Caco-2 (cell line): Measurements from ENCODE around the gene CDC14B. TPM values are rescaled to one million over a fixed set of nuclear protein-coding genes. Genes with fewer than 3 reads are reported as not detected.

Experiments
- BruUV-seq: library from RNA; stranded (reverse); fragments of 400-500 nt; replicated peaks from 2 replicates; lab custom pipeline; 2021; lab: Mats Ljungman, UMichigan
- CTCF ChIA-PET: fragments of 300-600 bp; sonication (Branson Sonifier 250); formaldehyde crosslinking; loops from one replicate; lab custom pipeline; 2022; ENCODE audit warnings: antibody characterized with exemption; lab: Charles Lee
- POLR2A ChIA-PET: fragments of 300-600 bp; sonication (Branson Sonifier 250); formaldehyde crosslinking; loops from one replicate; lab custom pipeline; 2022; ENCODE audit warnings: antibody characterized with exemption; lab: Charles Lee
- DNase-seq, 2 experiments: peaks; one replicate each; pipeline versions ENCODE4 v3.0.0 to v3.0.0-alpha.2; 2020 to 2022
- H3K27me3 ChIP-seq: replicated peaks from 2 replicates; pipeline ENCODE4 v1.6.0; 2011; ENCODE audit warnings: low read length; ENCODE audit not compliant: control insufficient read depth, insufficient read depth
- H3K36me3 ChIP-seq: 2 replicates; pipeline ENCODE4 v1.5.1; 2011; ENCODE audit warnings: low read length; ENCODE audit not compliant: control insufficient read depth, insufficient read depth
- H3K4me1 ChIP-seq: fragments of 250-450 bp; sonication (Bioruptor Pico); 2 replicates; pipeline ENCODE4 v1.5.1; 2020; ENCODE audit warnings: mild to moderate bottlenecking
- H3K4me3 ChIP-seq: 2 replicates; pipeline ENCODE4 v1.5.1; 2011; ENCODE audit warnings: low read depth, mild to moderate bottlenecking, control low read depth, low read length
- H3K9me3 ChIP-seq: fragments of 250-450 bp; sonication (Bioruptor Pico); 2 replicates; pipeline ENCODE4 v1.5.1; 2020; ENCODE audit warnings: mild to moderate bottlenecking, moderate library complexity
- H3K27ac Mint-ChIP-seq: one replicate; pipeline ENCODE4 v1.8.0; 2022; ENCODE audit warnings: mixed read lengths; ENCODE audit not compliant: unreplicated experiment
- H3K27me3 Mint-ChIP-seq: one replicate; pipeline ENCODE4 v1.8.0; 2022; ENCODE audit warnings: mixed read lengths; ENCODE audit not compliant: insufficient read depth, unreplicated experiment
- H3K36me3 Mint-ChIP-seq: one replicate; pipeline ENCODE4 v1.8.0; 2022; ENCODE audit warnings: mild to moderate bottlenecking, mixed read lengths; ENCODE audit not compliant: insufficient read depth, unreplicated experiment
- H3K4me1 Mint-ChIP-seq: one replicate; pipeline ENCODE4 v1.8.0; 2022; ENCODE audit warnings: low read depth, mixed read lengths; ENCODE audit not compliant: unreplicated experiment
- H3K4me3 Mint-ChIP-seq: one replicate; pipeline ENCODE4 v1.8.0; 2022; ENCODE audit warnings: mild to moderate bottlenecking, moderate library complexity, mixed read lengths; ENCODE audit not compliant: unreplicated experiment
- H3K9me3 Mint-ChIP-seq: one replicate; pipeline ENCODE4 v1.8.0; 2022; ENCODE audit warnings: mixed read lengths; ENCODE audit not compliant: unreplicated experiment
- intact Hi-C: fragments of 100-400 bp; cut with micrococcal nuclease; formaldehyde crosslinking; loops from one replicate; pipeline ENCODE4 v1.10.0; 2022; ENCODE audit not compliant: unreplicated experiment
- total RNA-seq: library from RNA; stranded (reverse); gene quantifications from 2 replicates; pipeline ENCODE4 v1.2.3, GENCODE V29; 2022
- TF ChIP-seq, protein P1 (sequence below), 2 experiments: fragments of 200-600 bp in 1 of 2; IDR thresholded peaks; 1 replicate in 1 of 2; 2 replicates in 1 of 2; pipeline versions ENCODE4 v1.5.1 to v1.8.0; 2011 to 2022; ENCODE audit warnings: antibody characterized with exemption in 1 of 2, control low read depth in 1 of 2, inconsistent platforms in 1 of 2, low read depth in 1 of 2, low read length in 1 of 2, mild to moderate bottlenecking in 1 of 2, moderate library complexity in 1 of 2; ENCODE audit not compliant: insufficient read depth in 1 of 2, severe bottlenecking in 1 of 2, unreplicated experiment in 1 of 2

The CDC14B gene
- total RNA-seq, 1 experiment from 2014 or later, result 81.4 TPM

DNA sequence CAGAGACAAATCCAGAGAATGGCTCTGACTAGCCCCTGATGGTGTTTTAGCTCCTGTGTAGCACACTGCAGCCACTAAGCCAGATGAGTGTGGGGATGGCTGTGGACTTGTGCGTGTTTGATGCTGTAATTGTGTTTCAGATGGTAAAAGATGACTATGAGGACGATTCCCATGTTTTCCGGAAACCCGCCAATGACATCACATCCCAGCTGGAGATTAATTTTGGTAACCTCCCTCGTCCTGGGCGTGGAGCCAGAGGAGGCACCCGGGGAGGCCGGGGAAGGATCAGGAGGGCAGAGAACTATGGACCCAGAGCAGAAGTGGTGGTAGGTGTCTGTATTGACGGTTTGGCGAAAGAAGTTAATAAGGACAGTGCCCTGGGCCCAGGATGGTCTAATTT, 131.7 kb downstream of the CDC14B start:
- Mint-ChIP-seq H3K9me3 (no peaks in the 10 kb centered on the region), H3K36me3 (peaks cover 71% of the 10 kb centered on the region), H3K4me1 (peaks cover 16% of the 10 kb centered on the region), H3K27ac (no peak overlapping the region), H3K27me3 (no peaks in the 10 kb centered on the region), H3K4me3 (no peak overlapping the region)
- Histone ChIP-seq H3K4me3 (no peak overlapping the region), H3K4me1 (peaks cover 18% of the 10 kb centered on the region), H3K9me3 (no peaks in the 10 kb centered on the region), H3K36me3 (peaks cover 4% of the 10 kb centered on the region), H3K27me3 (no peaks in the 10 kb centered on the region)
- CTCF ChIA-PET, result interaction anchor here (1.6 kb wide), 1 partner anchor 179 kb away, joined by 5 read pairs; no protein-coding TSS in a partner anchor
- no TSS peak for BruUV-seq
- POLR2A ChIA-PET, result no interaction called here
- intact Hi-C loops, result no loop called here
- DNase-seq, result no peak
- TF ChIP-seq, protein P1, sequence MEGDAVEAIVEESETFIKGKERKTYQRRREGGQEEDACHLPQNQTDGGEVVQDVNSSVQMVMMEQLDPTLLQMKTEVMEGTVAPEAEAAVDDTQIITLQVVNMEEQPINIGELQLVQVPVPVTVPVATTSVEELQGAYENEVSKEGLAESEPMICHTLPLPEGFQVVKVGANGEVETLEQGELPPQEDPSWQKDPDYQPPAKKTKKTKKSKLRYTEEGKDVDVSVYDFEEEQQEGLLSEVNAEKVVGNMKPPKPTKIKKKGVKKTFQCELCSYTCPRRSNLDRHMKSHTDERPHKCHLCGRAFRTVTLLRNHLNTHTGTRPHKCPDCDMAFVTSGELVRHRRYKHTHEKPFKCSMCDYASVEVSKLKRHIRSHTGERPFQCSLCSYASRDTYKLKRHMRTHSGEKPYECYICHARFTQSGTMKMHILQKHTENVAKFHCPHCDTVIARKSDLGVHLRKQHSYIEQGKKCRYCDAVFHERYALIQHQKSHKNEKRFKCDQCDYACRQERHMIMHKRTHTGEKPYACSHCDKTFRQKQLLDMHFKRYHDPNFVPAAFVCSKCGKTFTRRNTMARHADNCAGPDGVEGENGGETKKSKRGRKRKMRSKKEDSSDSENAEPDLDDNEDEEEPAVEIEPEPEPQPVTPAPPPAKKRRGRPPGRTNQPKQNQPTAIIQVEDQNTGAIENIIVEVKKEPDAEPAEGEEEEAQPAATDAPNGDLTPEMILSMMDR (IDR thresholded peaks at IDR 0.05; ENCODE audit: insufficient read depth in 1 of 2, low read depth in 1 of 2, low read length in 1 of 2, severe bottlenecking in 1 of 2, unreplicated experiment in 1 of 2), result no peak

GRCh38 chr9:96487029-96487396, 132.6 kb downstream of the CDC14B start:
- H3K4me1 ChIP-seq, result peaks cover 15% of the 10 kb centered on the region
- H3K36me3 Mint-ChIP-seq, result peaks cover 73% of the 10 kb centered on the region
- DNase-seq, result no peak
- H3K4me1 Mint-ChIP-seq, result peaks cover 16% of the 10 kb centered on the region
- no peak overlapping the region for H3K4me3 Mint-ChIP-seq
- ChIA-PET CTCF (no interaction called here), POLR2A (no interaction called here)
- TF ChIP-seq, protein P1 (IDR thresholded peaks at IDR 0.05; ENCODE audit: insufficient read depth in 1 of 2, low read depth in 1 of 2, low read length in 1 of 2, severe bottlenecking in 1 of 2, unreplicated experiment in 1 of 2), result no peak
- peaks cover 3% of the 10 kb centered on the region for H3K36me3 ChIP-seq
- H3K27me3 Mint-ChIP-seq, result no peaks in the 10 kb centered on the region
- intact Hi-C loops, result no loop called here
- no peak overlapping the region for H3K27ac Mint-ChIP-seq
- H3K9me3 Mint-ChIP-seq, result no peaks in the 10 kb centered on the region
- H3K27me3 ChIP-seq, result no peaks in the 10 kb centered on the region
- H3K9me3 ChIP-seq, result no peaks in the 10 kb centered on the region
- H3K4me3 ChIP-seq, result no peak overlapping the region
- no TSS peak for BruUV-seq

DNA sequence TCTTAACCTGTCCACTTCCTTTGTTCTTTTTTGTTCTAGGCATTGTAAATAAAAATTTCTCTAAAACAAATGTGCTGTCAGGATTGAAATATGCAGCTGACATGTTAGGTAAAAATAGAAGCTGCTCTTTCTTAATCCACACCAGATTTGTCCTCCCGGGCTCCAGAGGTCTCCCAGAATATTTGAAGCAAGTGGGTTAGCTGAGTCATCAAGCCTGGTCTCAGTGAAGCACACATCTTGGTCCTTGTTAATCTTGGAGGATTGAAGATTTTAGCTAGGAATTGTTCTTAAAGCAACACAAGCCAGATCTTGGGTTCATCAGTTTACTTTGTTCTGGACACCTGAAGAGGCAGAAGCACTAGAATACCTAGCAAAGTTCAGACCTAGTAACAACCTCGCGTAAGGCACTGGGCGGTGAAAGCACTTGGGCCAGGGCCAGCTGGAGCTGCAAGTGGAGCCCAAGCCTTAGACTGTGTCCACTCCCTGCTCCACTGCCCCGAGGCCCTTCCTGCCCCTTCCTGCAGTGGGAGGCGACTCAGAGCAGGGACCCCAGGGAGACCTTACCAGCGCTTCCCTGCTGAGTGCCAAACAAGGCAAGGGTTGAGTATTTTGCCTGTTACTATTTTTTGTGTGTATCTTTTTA, 133.1 kb downstream of the CDC14B start:
- POLR2A ChIA-PET, result no interaction called here
- no peak for DNase-seq
- no peak overlapping the region for H3K4me3 ChIP-seq
- H3K27me3 ChIP-seq, result no peaks in the 10 kb centered on the region
- BruUV-seq, result no TSS peak
- CTCF ChIA-PET, result no interaction called here
- TF ChIP-seq, protein P1 (IDR thresholded peaks at IDR 0.05; ENCODE audit: insufficient read depth in 1 of 2, low read depth in 1 of 2, low read length in 1 of 2, severe bottlenecking in 1 of 2, unreplicated experiment in 1 of 2), result no peak
- H3K9me3 ChIP-seq, result no peaks in the 10 kb centered on the region
- H3K36me3 ChIP-seq, result peaks cover 2% of the 10 kb centered on the region; the same call in 1 of the 2 replicates
- no peaks in the 10 kb centered on the region for H3K27me3 Mint-ChIP-seq
- intact Hi-C loops, result no loop called here
- H3K4me3 Mint-ChIP-seq, result no peak overlapping the region
- peaks cover 10% of the 10 kb centered on the region for H3K4me1 ChIP-seq
- H3K4me1 Mint-ChIP-seq, result peaks cover 12% of the 10 kb centered on the region
- H3K9me3 Mint-ChIP-seq, result no peaks in the 10 kb centered on the region
- no peak overlapping the region for H3K27ac Mint-ChIP-seq
- peaks cover 70% of the 10 kb centered on the region for H3K36me3 Mint-ChIP-seq
